Neural crest cell (in vitro differentiated cells): ENCODE results near the gene RFX6. TPM values are rescaled to one million over a fixed set of nuclear protein-coding genes. Genes with fewer than 3 reads are reported as not detected.

ENCODE experiments used
- DNase-seq: peaks from one replicate; pipeline ENCODE4 v3.0.0; 2021; ENCODE audit warnings: low read depth, mixed read lengths, low spot score
- H3K27ac Mint-ChIP-seq: one replicate; pipeline ENCODE4 v1.8.0; 2021; ENCODE audit warnings: mild to moderate bottlenecking, mixed read lengths; ENCODE audit not compliant: unreplicated experiment
- H3K27me3 Mint-ChIP-seq: 2 replicates; pipeline ENCODE4 v1.8.0; 2021; ENCODE audit warnings: low read depth, mild to moderate bottlenecking, mixed read lengths
- H3K36me3 Mint-ChIP-seq: 2 replicates; pipeline ENCODE4 v1.8.0; 2021; ENCODE audit warnings: low read depth, mild to moderate bottlenecking, mixed read lengths
- H3K4me1 Mint-ChIP-seq: 2 replicates; pipeline ENCODE4 v1.8.0; 2021; ENCODE audit warnings: mixed read lengths
- H3K4me3 Mint-ChIP-seq: one replicate; pipeline ENCODE4 v1.8.0; 2021; ENCODE audit warnings: mild to moderate bottlenecking, mixed read lengths
- H3K9me3 Mint-ChIP-seq: 2 replicates; pipeline ENCODE4 v1.8.0; 2021; ENCODE audit warnings: mixed read lengths
- CTCF ChIP-seq: fragments of 200-600 bp; sonication (generic); conservative IDR thresholded peaks from 2 replicates; pipeline ENCODE4 v1.5.0; 2021; ENCODE audit warnings: antibody characterized with exemption, mild to moderate bottlenecking
- total RNA-seq: library from RNA; stranded (reverse); gene quantifications from 2 replicates; pipeline ENCODE4 v1.2.1, GENCODE V29; 2021

The RFX6 gene
- total RNA-seq, 1 donor from 2014 or later = not detected

GRCh38 chr6:116955773-116956172 lies 78.7 kb downstream of the RFX6 start:
- TF ChIP-seq CTCF = no peak
- no peak for DNase-seq
- peaks cover 2% of the 10 kb centered on the region for H3K27me3 Mint-ChIP-seq
- H3K9me3 Mint-ChIP-seq = no peaks in the 10 kb centered on the region
- no peak overlapping the region for H3K27ac Mint-ChIP-seq
- no peaks in the 10 kb centered on the region for H3K4me1 Mint-ChIP-seq
- no peaks in the 10 kb centered on the region for H3K36me3 Mint-ChIP-seq
- no peak overlapping the region for H3K4me3 Mint-ChIP-seq

GRCh38 chr6:116963972-116964371 lies 86.9 kb downstream of the RFX6 start:
- DNase-seq = no peak
- Mint-ChIP-seq H3K27me3 (peaks cover 33% of the 10 kb centered on the region), H3K4me3 (no peak overlapping the region), H3K36me3 (no peaks in the 10 kb centered on the region), H3K9me3 (no peaks in the 10 kb centered on the region), H3K27ac (no peak overlapping the region), H3K4me1 (no peaks in the 10 kb centered on the region)
- TF ChIP-seq CTCF = no peak

GRCh38 chr6:116966675-116967576 lies 89.9 kb downstream of the RFX6 start:
- H3K9me3 Mint-ChIP-seq = no peaks in the 10 kb centered on the region
- no peak for TF ChIP-seq CTCF
- no peak overlapping the region for H3K4me3 Mint-ChIP-seq
- H3K27me3 Mint-ChIP-seq = peaks cover 44% of the 10 kb centered on the region
- no peaks in the 10 kb centered on the region for H3K4me1 Mint-ChIP-seq
- no peak for DNase-seq
- H3K27ac Mint-ChIP-seq = no peak overlapping the region
- no peaks in the 10 kb centered on the region for H3K36me3 Mint-ChIP-seq

GRCh38 chr6:116969211-116969863 lies 92.3 kb downstream of the RFX6 start:
- Mint-ChIP-seq H3K9me3 (no peaks in the 10 kb centered on the region), H3K4me3 (no peak overlapping the region)
- DNase-seq = peak; percentile 29

GRCh38 chr6:116971959-116972358 lies 94.9 kb downstream of the RFX6 start:
- peak; percentile 20 for DNase-seq
- Mint-ChIP-seq H3K36me3 (no peaks in the 10 kb centered on the region), H3K4me3 (no peak overlapping the region), H3K9me3 (no peaks in the 10 kb centered on the region), H3K4me1 (no peaks in the 10 kb centered on the region), H3K27me3 (peaks cover 33% of the 10 kb centered on the region), H3K27ac (no peak overlapping the region)
- TF ChIP-seq CTCF = peak; percentile 86

More at GRCh38 chr6:116969211-116969863, 92.3 kb downstream of the RFX6 start:
- peak; percentile 80 for TF ChIP-seq CTCF
- no peaks in the 10 kb centered on the region for H3K36me3 Mint-ChIP-seq
- H3K27ac Mint-ChIP-seq = no peak overlapping the region
- H3K4me1 Mint-ChIP-seq = no peaks in the 10 kb centered on the region
- peaks cover 41% of the 10 kb centered on the region for H3K27me3 Mint-ChIP-seq
